GM23248 (cell line): ENCODE measurements around the gene AP2B1.

ENCODE experiments used
- EZH2 ChIP-seq: fragments of 200-600 bp; sonication (generic); IDR thresholded peaks from 2 replicates; pipeline ENCODE4 v1.6.1; 2018; ENCODE audit warnings: antibody characterized with exemption, mild to moderate bottlenecking; ENCODE audit not compliant: insufficient read depth, poor library complexity, severe bottlenecking
- EZH2phosphoT487 ChIP-seq: fragments of 200-600 bp; sonication (generic); IDR thresholded peaks from 2 replicates; pipeline ENCODE4 v1.6.1; 2018; ENCODE audit warnings: antibody characterized with exemption, moderate library complexity, mild to moderate bottlenecking, low read depth; ENCODE audit not compliant: insufficient read depth

DNA sequence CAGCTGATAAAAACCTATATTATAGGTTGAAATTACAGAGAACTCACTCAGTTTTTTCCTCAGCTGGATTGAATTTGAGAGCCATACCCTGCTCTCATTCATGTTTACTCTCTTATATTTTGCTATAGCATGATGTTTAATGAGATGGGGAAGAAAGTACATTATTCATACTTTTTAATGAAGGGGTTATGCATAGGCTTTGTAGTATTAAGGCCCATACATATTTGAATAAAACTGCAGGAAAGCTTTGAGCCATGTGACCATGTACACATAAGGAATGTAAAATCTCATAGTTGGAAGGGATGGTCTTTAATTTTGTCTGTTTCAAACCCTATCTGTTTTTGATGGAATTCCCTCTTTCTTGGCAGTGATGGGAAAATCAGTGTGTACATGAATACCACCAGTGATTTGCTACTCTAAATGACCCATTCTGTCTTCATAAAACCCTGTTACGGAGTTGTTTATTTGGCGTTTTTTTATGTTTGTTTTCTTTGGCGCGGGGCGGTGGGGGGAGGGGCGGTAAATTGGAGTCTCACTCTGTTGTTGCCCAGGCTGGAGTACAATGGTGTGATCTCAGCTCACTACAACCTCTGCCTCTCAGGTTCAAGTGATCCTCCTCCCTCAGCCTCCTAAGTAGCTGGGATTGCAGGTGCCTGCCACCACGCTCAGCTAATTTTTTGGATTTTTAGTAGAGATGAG is 105.5 kb downstream of the AP2B1 start:
- TF ChIP-seq EZH2phosphoT487 (no peak), EZH2 (no peak)
